GM23338 (cell line): ENCODE data around the gene ZNF595. TPM values are rescaled to one million over a fixed set of nuclear protein-coding genes. Genes with fewer than 3 reads are reported as not detected.

Experiments used
- ATAC-seq: fragments of 200-7000 bp; cut with Tn5 transposase; 3 replicates; pipeline ENCODE4 v1.9.1; 2020
- DNase-seq: peaks from one replicate; pipeline ENCODE4 v3.0.0-alpha.2; 2015; ENCODE audit warnings: low spot score
- H2AFZ ChIP-seq: fragments of 200-600 bp; sonication (generic); 2 replicates; pipeline ENCODE4 v1.8.0; 2016; ENCODE audit warnings: antibody characterized with exemption, mild to moderate bottlenecking, moderate library complexity
- H3F3A ChIP-seq: fragments of 200-600 bp; sonication (generic); replicated peaks from 2 replicates; pipeline ENCODE4 v1.8.0; 2017; ENCODE audit warnings: antibody characterized with exemption, mixed run types, low read depth
- H3K27ac ChIP-seq: fragments of 200-600 bp; sonication (generic); 2 replicates; pipeline ENCODE4 v1.6.1; 2016; ENCODE audit warnings: low read depth
- H3K27me3 ChIP-seq: fragments of 200-600 bp; sonication (generic); 2 replicates; pipeline ENCODE4 v1.8.0; 2016; ENCODE audit warnings: mild to moderate bottlenecking, mixed run types, moderate library complexity; ENCODE audit not compliant: insufficient read depth
- H3K36me3 ChIP-seq: fragments of 200-600 bp; sonication (generic); 2 replicates; pipeline ENCODE4 v1.8.0; 2016; ENCODE audit warnings: mild to moderate bottlenecking; ENCODE audit not compliant: insufficient read depth
- H3K4me1 ChIP-seq: fragments of 200-600 bp; sonication (generic); 2 replicates; pipeline ENCODE4 v1.8.0; 2016; ENCODE audit warnings: mild to moderate bottlenecking, moderate library complexity; ENCODE audit not compliant: insufficient read depth
- H3K4me2 ChIP-seq: fragments of 200-600 bp; sonication (generic); 2 replicates; pipeline ENCODE4 v1.7.1; 2017; ENCODE audit warnings: mixed run types
- H3K4me3 ChIP-seq: fragments of 200-600 bp; sonication (generic); 2 replicates; pipeline ENCODE4 v1.6.1; 2016; ENCODE audit warnings: mixed run types
- H3K79me2 ChIP-seq: fragments of 200-600 bp; sonication (generic); replicated peaks from 2 replicates; pipeline ENCODE4 v1.8.0; 2017; ENCODE audit warnings: mild to moderate bottlenecking; ENCODE audit not compliant: insufficient read depth
- H3K9me2 ChIP-seq: fragments of 200-600 bp; sonication (generic); 2 replicates; pipeline ENCODE4 v1.8.0; 2017; ENCODE audit not compliant: insufficient read depth
- H4K20me1 ChIP-seq: fragments of 200-600 bp; sonication (generic); replicated peaks from 2 replicates; pipeline ENCODE4 v1.8.0; 2017; ENCODE audit warnings: mild to moderate bottlenecking; ENCODE audit not compliant: insufficient read depth
- H3K27ac Mint-ChIP-seq: 2 replicates; pipeline ENCODE4 v1.8.0; 2020; ENCODE audit warnings: inconsistent platforms, mild to moderate bottlenecking, moderate library complexity, mixed read lengths
- H3K27me3 Mint-ChIP-seq: 3 replicates; pipeline ENCODE4 v1.8.0; 2022; ENCODE audit warnings: low read depth, mild to moderate bottlenecking, moderate library complexity, mixed read lengths, inconsistent platforms; ENCODE audit not compliant: insufficient read depth, poor library complexity
- H3K36me3 Mint-ChIP-seq: 3 replicates; pipeline ENCODE4 v1.8.0; 2021; ENCODE audit warnings: low read depth, mild to moderate bottlenecking, inconsistent platforms, moderate library complexity, mixed read lengths
- H3K4me1 Mint-ChIP-seq: 3 replicates; pipeline ENCODE4 v1.8.0; 2020; ENCODE audit warnings: mild to moderate bottlenecking, inconsistent platforms, mixed read lengths
- H3K4me3 Mint-ChIP-seq: 3 replicates; pipeline ENCODE4 v1.8.0; 2021; ENCODE audit warnings: moderate library complexity, mild to moderate bottlenecking, inconsistent platforms, mixed read lengths
- H3K9me3 Mint-ChIP-seq: 3 replicates; pipeline ENCODE4 v1.8.0; 2020; ENCODE audit warnings: moderate library complexity, mild to moderate bottlenecking, inconsistent platforms, mixed read lengths
- EZH2 ChIP-seq: fragments of 200-600 bp; sonication (generic); IDR thresholded peaks from one replicate; pipeline ENCODE4 v1.8.0; 2017; ENCODE audit warnings: antibody characterized with exemption, mild to moderate bottlenecking, low read depth; ENCODE audit not compliant: unreplicated experiment
- NANOG ChIP-seq: IDR thresholded peaks from 2 replicates; pipeline ENCODE4 v1.6.1; 2016; ENCODE audit warnings: antibody characterized with exemption, borderline replicate concordance
- POLR2AphosphoS5 ChIP-seq: IDR thresholded peaks from 2 replicates; pipeline ENCODE4 v1.6.1; 2016; ENCODE audit warnings: antibody characterized with exemption, low read depth
- ZNF114 ChIP-seq: fragments of 250-450 bp; sonication (Bioruptor Pico); IDR thresholded peaks from 2 replicates; pipeline ENCODE4 v1.5.0; 2020; ENCODE audit warnings: mild to moderate bottlenecking, moderate library complexity
- ZNF331 ChIP-seq: fragments of 250-450 bp; sonication (Bioruptor Pico); IDR thresholded peaks from 2 replicates; pipeline ENCODE4 v1.5.0; 2020; ENCODE audit warnings: low read depth, mild to moderate bottlenecking, moderate library complexity
- polyA plus RNA-seq: library from polyadenylated mRNA; unstranded; fragments of >200 nt; fragmentation: Nextera tagmentation; extraction: Ambion mirVana; gene quantifications from 2 replicates; pipeline ENCODE4 v1.2.1, GENCODE V29; 2016
- total RNA-seq: library from RNA; depleted of rRNA; stranded (reverse); fragments of >200 nt; shearing (Covaris generic); gene quantifications from 2 replicates; pipeline ENCODE4 v1.2.3, GENCODE V29; 2014
- TF ChIP-seq, protein P1 (sequence below), 2 experiments: fragments of 200-600 bp in 1 of 2; sonication (generic) in 1 of 2; conservative IDR thresholded peaks; 2 replicates each; pipeline versions ENCODE4 v1.5.1 to v1.6.1; 2016 to 2017; ENCODE audit warnings: antibody characterized with exemption in 2 of 2, low read depth in 2 of 2, mild to moderate bottlenecking in 2 of 2, moderate library complexity in 1 of 2
- TF ChIP-seq, protein P2 (sequence below): IDR thresholded peaks from one replicate; pipeline ENCODE4 v1.6.1; 2018; ENCODE audit warnings: antibody characterized with exemption; ENCODE audit not compliant: unreplicated experiment

Gene ZNF595
- total and polyA plus RNA-seq, 2 experiments from 2014 or later = 23.2 to 31.7 TPM

DNA sequence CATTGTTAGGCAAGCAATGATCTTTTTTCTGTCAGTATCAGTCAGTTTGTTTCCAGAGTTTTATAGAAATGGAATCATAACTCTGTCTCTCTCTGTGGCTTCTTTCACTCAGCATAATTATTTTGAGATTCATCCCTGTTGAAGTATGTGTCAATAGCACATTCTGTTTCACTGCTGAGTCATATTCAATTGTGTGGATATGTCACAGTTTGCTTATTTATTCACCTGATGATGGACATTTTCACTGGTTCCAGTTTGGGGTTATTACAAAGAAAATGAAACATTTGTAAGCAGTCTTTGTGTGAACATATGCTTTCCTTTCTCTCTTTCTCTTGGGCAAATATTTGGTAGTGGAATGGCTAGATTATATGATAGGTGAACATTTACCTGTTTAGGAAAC is 61.0 kb downstream of the ZNF595 start:
- H3K27ac Mint-ChIP-seq = no peak overlapping the region
- peaks cover 2% of the 10 kb centered on the region; the same call in 1 of the 3 replicates for H3K36me3 Mint-ChIP-seq
- no peak for ATAC-seq
- no peak overlapping the region for H3K27ac ChIP-seq
- no peaks in the 10 kb centered on the region for H3K36me3 ChIP-seq
- no peak overlapping the region for H2AFZ ChIP-seq
- H3K4me1 Mint-ChIP-seq = no peaks in the 10 kb centered on the region; the same call in 2 of the 3 replicates
- H4K20me1 ChIP-seq = 0 out of 2 replicates have a peak, but pooled peaks cover under 1% of the 10 kb centered on the region
- TF ChIP-seq POLR2AphosphoS5 (no peak), ZNF331 (no peak), EZH2 (no peak)
- TF ChIP-seq, protein P1, sequence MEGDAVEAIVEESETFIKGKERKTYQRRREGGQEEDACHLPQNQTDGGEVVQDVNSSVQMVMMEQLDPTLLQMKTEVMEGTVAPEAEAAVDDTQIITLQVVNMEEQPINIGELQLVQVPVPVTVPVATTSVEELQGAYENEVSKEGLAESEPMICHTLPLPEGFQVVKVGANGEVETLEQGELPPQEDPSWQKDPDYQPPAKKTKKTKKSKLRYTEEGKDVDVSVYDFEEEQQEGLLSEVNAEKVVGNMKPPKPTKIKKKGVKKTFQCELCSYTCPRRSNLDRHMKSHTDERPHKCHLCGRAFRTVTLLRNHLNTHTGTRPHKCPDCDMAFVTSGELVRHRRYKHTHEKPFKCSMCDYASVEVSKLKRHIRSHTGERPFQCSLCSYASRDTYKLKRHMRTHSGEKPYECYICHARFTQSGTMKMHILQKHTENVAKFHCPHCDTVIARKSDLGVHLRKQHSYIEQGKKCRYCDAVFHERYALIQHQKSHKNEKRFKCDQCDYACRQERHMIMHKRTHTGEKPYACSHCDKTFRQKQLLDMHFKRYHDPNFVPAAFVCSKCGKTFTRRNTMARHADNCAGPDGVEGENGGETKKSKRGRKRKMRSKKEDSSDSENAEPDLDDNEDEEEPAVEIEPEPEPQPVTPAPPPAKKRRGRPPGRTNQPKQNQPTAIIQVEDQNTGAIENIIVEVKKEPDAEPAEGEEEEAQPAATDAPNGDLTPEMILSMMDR (conservative IDR thresholded peaks at IDR 0.05; ENCODE audit: low read depth in 2 of 2) = no peak
- TF ChIP-seq, protein P2, sequence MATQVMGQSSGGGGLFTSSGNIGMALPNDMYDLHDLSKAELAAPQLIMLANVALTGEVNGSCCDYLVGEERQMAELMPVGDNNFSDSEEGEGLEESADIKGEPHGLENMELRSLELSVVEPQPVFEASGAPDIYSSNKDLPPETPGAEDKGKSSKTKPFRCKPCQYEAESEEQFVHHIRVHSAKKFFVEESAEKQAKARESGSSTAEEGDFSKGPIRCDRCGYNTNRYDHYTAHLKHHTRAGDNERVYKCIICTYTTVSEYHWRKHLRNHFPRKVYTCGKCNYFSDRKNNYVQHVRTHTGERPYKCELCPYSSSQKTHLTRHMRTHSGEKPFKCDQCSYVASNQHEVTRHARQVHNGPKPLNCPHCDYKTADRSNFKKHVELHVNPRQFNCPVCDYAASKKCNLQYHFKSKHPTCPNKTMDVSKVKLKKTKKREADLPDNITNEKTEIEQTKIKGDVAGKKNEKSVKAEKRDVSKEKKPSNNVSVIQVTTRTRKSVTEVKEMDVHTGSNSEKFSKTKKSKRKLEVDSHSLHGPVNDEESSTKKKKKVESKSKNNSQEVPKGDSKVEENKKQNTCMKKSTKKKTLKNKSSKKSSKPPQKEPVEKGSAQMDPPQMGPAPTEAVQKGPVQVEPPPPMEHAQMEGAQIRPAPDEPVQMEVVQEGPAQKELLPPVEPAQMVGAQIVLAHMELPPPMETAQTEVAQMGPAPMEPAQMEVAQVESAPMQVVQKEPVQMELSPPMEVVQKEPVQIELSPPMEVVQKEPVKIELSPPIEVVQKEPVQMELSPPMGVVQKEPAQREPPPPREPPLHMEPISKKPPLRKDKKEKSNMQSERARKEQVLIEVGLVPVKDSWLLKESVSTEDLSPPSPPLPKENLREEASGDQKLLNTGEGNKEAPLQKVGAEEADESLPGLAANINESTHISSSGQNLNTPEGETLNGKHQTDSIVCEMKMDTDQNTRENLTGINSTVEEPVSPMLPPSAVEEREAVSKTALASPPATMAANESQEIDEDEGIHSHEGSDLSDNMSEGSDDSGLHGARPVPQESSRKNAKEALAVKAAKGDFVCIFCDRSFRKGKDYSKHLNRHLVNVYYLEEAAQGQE = no peak
- no peak overlapping the region for H3K4me3 ChIP-seq
- H3K9me3 Mint-ChIP-seq = peaks cover under 1% of the 10 kb centered on the region; the same call in 1 of the 3 replicates
- no peak for DNase-seq
- H3K79me2 ChIP-seq = no peaks in the 10 kb centered on the region
- no peaks in the 10 kb centered on the region for H3K4me1 ChIP-seq
- no peaks in the 10 kb centered on the region for H3K9me2 ChIP-seq
- no peaks in the 10 kb centered on the region for H3F3A ChIP-seq
- no peak overlapping the region for H3K4me3 Mint-ChIP-seq
- peaks cover 24% of the 10 kb centered on the region for H3K27me3 Mint-ChIP-seq
- H3K27me3 ChIP-seq = peaks cover 27% of the 10 kb centered on the region
- no peak overlapping the region for H3K4me2 ChIP-seq

- no peak overlapping the region for H3K27ac ChIP-seq
- H3K4me1 Mint-ChIP-seq = no peaks in the 10 kb centered on the region; the same call in 2 of the 3 replicates
- no peaks in the 10 kb centered on the region for H3K36me3 ChIP-seq
- 0 out of 2 replicates have a peak, but pooled peaks cover 4% of the 10 kb centered on the region for H4K20me1 ChIP-seq
- no peaks in the 10 kb centered on the region for H3F3A ChIP-seq
- DNase-seq (no peak), ATAC-seq (no peak)
- H3K4me1 ChIP-seq = no peaks in the 10 kb centered on the region
- H3K27ac Mint-ChIP-seq = no peak overlapping the region
- H3K4me2 ChIP-seq = no peak overlapping the region
- H3K36me3 Mint-ChIP-seq = no peaks in the 10 kb centered on the region
- no peak overlapping the region for H3K4me3 Mint-ChIP-seq
- H3K27me3 Mint-ChIP-seq = peaks cover 11% of the 10 kb centered on the region
- H3K79me2 ChIP-seq = no peaks in the 10 kb centered on the region
- no peaks in the 10 kb centered on the region; the same call in 2 of the 3 replicates for H3K9me3 Mint-ChIP-seq
- H3K4me3 ChIP-seq = no peak overlapping the region
- no peaks in the 10 kb centered on the region for H3K9me2 ChIP-seq
- peaks cover 3% of the 10 kb centered on the region for H3K27me3 ChIP-seq
- no peak overlapping the region for H2AFZ ChIP-seq
- TF ChIP-seq ZNF114 (CRISPR knock-in tag) (no peak), ZNF331 (no peak), NANOG (no peak)
- TF ChIP-seq, protein P2 = no peak
Measured at GRCh38 chr4:116499-116898, 63.4 kb downstream of the ZNF595 start.
